ENCODE results near the gene ELMOD1.

DNA sequence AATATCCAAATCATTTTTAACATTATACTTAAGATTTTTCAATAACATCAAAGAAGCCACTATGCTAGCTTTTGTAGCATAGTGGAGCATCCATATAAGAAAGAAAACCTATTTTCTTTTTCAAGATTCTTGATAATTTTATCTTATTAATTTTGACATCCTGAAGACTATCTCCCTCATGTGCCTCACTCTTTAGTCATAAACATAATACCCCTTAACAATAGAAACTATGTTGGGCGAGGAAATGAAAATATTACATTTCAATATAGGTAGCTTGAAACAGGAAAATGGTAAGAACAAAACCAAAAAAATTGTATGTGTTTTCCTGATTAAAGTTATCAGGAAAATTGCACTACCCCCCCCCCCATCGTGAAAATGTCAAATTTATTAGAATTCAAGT lies 40.1 kb downstream of the ELMOD1 start:
- TF ChIP-seq, protein P1, sequence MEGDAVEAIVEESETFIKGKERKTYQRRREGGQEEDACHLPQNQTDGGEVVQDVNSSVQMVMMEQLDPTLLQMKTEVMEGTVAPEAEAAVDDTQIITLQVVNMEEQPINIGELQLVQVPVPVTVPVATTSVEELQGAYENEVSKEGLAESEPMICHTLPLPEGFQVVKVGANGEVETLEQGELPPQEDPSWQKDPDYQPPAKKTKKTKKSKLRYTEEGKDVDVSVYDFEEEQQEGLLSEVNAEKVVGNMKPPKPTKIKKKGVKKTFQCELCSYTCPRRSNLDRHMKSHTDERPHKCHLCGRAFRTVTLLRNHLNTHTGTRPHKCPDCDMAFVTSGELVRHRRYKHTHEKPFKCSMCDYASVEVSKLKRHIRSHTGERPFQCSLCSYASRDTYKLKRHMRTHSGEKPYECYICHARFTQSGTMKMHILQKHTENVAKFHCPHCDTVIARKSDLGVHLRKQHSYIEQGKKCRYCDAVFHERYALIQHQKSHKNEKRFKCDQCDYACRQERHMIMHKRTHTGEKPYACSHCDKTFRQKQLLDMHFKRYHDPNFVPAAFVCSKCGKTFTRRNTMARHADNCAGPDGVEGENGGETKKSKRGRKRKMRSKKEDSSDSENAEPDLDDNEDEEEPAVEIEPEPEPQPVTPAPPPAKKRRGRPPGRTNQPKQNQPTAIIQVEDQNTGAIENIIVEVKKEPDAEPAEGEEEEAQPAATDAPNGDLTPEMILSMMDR (IDR thresholded peaks at IDR 0.05; ENCODE audit: insufficient read depth, low read length) = no peak
- TF ChIP-seq GABPA (IDR thresholded peaks at IDR 0.05; ENCODE audit: low read depth) = no peak
- TF ChIP-seq, protein P2, sequence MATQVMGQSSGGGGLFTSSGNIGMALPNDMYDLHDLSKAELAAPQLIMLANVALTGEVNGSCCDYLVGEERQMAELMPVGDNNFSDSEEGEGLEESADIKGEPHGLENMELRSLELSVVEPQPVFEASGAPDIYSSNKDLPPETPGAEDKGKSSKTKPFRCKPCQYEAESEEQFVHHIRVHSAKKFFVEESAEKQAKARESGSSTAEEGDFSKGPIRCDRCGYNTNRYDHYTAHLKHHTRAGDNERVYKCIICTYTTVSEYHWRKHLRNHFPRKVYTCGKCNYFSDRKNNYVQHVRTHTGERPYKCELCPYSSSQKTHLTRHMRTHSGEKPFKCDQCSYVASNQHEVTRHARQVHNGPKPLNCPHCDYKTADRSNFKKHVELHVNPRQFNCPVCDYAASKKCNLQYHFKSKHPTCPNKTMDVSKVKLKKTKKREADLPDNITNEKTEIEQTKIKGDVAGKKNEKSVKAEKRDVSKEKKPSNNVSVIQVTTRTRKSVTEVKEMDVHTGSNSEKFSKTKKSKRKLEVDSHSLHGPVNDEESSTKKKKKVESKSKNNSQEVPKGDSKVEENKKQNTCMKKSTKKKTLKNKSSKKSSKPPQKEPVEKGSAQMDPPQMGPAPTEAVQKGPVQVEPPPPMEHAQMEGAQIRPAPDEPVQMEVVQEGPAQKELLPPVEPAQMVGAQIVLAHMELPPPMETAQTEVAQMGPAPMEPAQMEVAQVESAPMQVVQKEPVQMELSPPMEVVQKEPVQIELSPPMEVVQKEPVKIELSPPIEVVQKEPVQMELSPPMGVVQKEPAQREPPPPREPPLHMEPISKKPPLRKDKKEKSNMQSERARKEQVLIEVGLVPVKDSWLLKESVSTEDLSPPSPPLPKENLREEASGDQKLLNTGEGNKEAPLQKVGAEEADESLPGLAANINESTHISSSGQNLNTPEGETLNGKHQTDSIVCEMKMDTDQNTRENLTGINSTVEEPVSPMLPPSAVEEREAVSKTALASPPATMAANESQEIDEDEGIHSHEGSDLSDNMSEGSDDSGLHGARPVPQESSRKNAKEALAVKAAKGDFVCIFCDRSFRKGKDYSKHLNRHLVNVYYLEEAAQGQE (IDR thresholded peaks at IDR 0.05; ENCODE audit: insufficient replicate concordance, low read depth) = no peak
